Neural cell (in vitro differentiated cells): ENCODE results near the gene KYAT1.

ENCODE experiments used
- EP300 ChIP-seq: fragments of 450-650 bp; conservative IDR thresholded peaks from 2 replicates; pipeline ENCODE4 v1.6.1; 2014; ENCODE audit warnings: antibody characterized with exemption, mild to moderate bottlenecking, moderate library complexity; ENCODE audit not compliant: poor library complexity, severe bottlenecking
- EZH2 ChIP-seq: fragments of 200-600, 300-800 bp; shearing (Covaris generic), sonication (generic); IDR thresholded peaks from 2 replicates; pipeline ENCODE4 v1.6.1; 2014; ENCODE audit warnings: antibody characterized with exemption, low read length, borderline replicate concordance, mild to moderate bottlenecking; ENCODE audit not compliant: insufficient read depth, poor library complexity, severe bottlenecking
- MXI1 ChIP-seq: fragments of 450-650 bp; conservative IDR thresholded peaks from 2 replicates; pipeline ENCODE4 v1.6.1; 2014; ENCODE audit warnings: antibody characterized with exemption, mild to moderate bottlenecking; ENCODE audit not compliant: poor library complexity, severe bottlenecking
- POLR2AphosphoS5 ChIP-seq: IDR thresholded peaks from 2 replicates; pipeline ENCODE4 v1.6.1; 2012
- RAD21 ChIP-seq: fragments of 450-650 bp; conservative IDR thresholded peaks from 2 replicates; pipeline ENCODE4 v1.6.1; 2014; ENCODE audit warnings: antibody characterized with exemption, mild to moderate bottlenecking, moderate library complexity
- REST ChIP-seq: IDR thresholded peaks from 2 replicates; pipeline ENCODE4 v1.6.1; 2012; ENCODE audit warnings: borderline replicate concordance
- SMC3 ChIP-seq: fragments of 450-650 bp; conservative IDR thresholded peaks from 2 replicates; pipeline ENCODE4 v1.6.1; 2014; ENCODE audit warnings: antibody characterized with exemption, mild to moderate bottlenecking, moderate library complexity; ENCODE audit not compliant: poor library complexity
- TAF1 ChIP-seq: IDR thresholded peaks from 2 replicates; pipeline ENCODE4 v1.6.1; 2012; ENCODE audit warnings: low read depth
- TF ChIP-seq, protein P1 (sequence below): fragments of 450-650 bp; IDR thresholded peaks from 2 replicates; pipeline ENCODE4 v1.5.1; 2014; ENCODE audit warnings: antibody characterized with exemption, mild to moderate bottlenecking, moderate library complexity; ENCODE audit not compliant: poor library complexity, severe bottlenecking

- TF ChIP-seq, protein P1, sequence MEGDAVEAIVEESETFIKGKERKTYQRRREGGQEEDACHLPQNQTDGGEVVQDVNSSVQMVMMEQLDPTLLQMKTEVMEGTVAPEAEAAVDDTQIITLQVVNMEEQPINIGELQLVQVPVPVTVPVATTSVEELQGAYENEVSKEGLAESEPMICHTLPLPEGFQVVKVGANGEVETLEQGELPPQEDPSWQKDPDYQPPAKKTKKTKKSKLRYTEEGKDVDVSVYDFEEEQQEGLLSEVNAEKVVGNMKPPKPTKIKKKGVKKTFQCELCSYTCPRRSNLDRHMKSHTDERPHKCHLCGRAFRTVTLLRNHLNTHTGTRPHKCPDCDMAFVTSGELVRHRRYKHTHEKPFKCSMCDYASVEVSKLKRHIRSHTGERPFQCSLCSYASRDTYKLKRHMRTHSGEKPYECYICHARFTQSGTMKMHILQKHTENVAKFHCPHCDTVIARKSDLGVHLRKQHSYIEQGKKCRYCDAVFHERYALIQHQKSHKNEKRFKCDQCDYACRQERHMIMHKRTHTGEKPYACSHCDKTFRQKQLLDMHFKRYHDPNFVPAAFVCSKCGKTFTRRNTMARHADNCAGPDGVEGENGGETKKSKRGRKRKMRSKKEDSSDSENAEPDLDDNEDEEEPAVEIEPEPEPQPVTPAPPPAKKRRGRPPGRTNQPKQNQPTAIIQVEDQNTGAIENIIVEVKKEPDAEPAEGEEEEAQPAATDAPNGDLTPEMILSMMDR: no peak
- TF ChIP-seq EZH2 (no peak), MXI1 (no peak), POLR2AphosphoS5 (no peak), EP300 (no peak), TAF1 (no peak), RAD21 (no peak), SMC3 (no peak), REST (no peak)
Observed at GRCh38 chr9:128835246-128836210, 46.2 kb downstream of the KYAT1 start.
